ENCODE data around the gene EEFSEC. TPM values are rescaled to one million over a fixed set of nuclear protein-coding genes. Genes with fewer than 3 reads are reported as not detected.

The EEFSEC gene
- total and polyA plus RNA-seq, 2 of the 4 experiments (the other 2 are of a cell fraction): 4.5 to 9.3 TPM

DNA sequence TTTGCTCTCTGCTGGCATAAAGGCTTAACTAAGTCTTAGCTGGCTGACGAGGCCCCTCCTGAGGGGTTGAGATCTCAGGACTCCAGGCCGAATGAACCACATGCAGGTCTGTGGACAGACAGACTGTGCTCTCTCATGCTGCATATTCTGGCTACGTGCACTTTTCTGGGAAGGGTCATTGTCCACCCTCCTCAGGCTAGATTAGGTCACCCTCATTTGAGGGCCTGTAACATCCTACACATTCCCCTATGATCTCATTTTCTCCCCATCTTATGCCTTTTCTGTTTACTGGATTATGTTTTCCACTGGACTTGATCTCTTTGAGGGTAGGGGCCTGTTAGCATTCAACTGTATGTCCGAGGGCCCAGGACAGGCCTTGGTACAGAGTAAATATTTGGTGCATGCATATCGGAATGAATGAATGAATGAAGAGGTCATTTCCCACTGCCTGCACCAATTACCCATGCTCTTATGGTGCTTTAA, 13.7 kb downstream of the EEFSEC start:
- Histone ChIP-seq H3K9me1 (ENCODE audit: insufficient read depth, low read length) (0 out of 2 replicates have a peak, but pooled peaks cover 2% of the 10 kb centered on the region), H2AFZ (replicated peaks; ENCODE audit: low read length, poor library complexity) (no peak overlapping the region), H3K9ac (ENCODE audit: low read depth, low read length) (no peak overlapping the region), H3K14ac (replicated peaks; ENCODE audit: low read depth, low read length) (no peak overlapping the region), H3K79me1 (ENCODE audit: low read depth in 1 of 2, low read length in 2 of 2) (peaks cover 3 to 19% of the 10 kb centered on the region in 2 experiments; a peak in 3 of 4 replicates), H3K9me3 (ENCODE audit: control insufficient read depth, insufficient read depth, low read length) (no peaks in the 10 kb centered on the region), H3K23ac (ENCODE audit: low read depth, low read length) (no peak overlapping the region), H2BK20ac (ENCODE audit: low read depth, low read length) (no peak overlapping the region), H4K5ac (ENCODE audit: low read depth, low read length) (no peak overlapping the region), H4K8ac (ENCODE audit: low read depth in 2 of 2, low read length in 2 of 2) (no peak overlapping the region), H3K27me3 (ENCODE audit: control insufficient read depth, insufficient read depth, low read length) (no peaks in the 10 kb centered on the region), H3K4ac (ENCODE audit: low read depth, low read length) (no peak overlapping the region), H3K18ac (ENCODE audit: low read depth, low read length) (no peak overlapping the region), H2BK5ac (ENCODE audit: low read depth, low read length, poor library complexity, severe bottlenecking) (no peak overlapping the region), H2AK5ac (ENCODE audit: low read depth, low read length) (no peak overlapping the region), H3K4me1 (ENCODE audit: control insufficient read depth, insufficient read depth, low read length) (peaks cover 2% of the 10 kb centered on the region; the same call in 1 of the 2 replicates), H3K27ac (ENCODE audit: insufficient read depth, low read length) (no peak overlapping the region), H4K20me1 (ENCODE audit: insufficient read depth, low read length) (no peaks in the 10 kb centered on the region; the same call in 1 of the 2 replicates), H4K91ac (ENCODE audit: insufficient read depth, low read depth, low read length) (no peak overlapping the region), H2BK120ac (ENCODE audit: low read depth, low read length) (no peak overlapping the region), H2AK9ac (replicated peaks; ENCODE audit: low read depth, low read length, poor library complexity) (no peak overlapping the region), H3K4me3 (ENCODE audit: insufficient read depth, low read depth, low read length) (no peak overlapping the region), H3K4me2 (ENCODE audit: low read depth, low read length) (no peak overlapping the region), H3K36me3 (ENCODE audit: control insufficient read depth, insufficient read depth, low read length) (no peaks in the 10 kb centered on the region), H2BK15ac (ENCODE audit: low read depth, low read length) (no peak overlapping the region), H3K56ac (ENCODE audit: extremely low read depth, insufficient read depth, low read length) (no peak overlapping the region)
- intact Hi-C loops (cut with micrococcal nuclease) (no loop called here), in situ Hi-C loops (cut with MboI; ENCODE audit: low sequenced_read_pairs) (no loop called here), dilution Hi-C loops (cut with HindIII; ENCODE audit: low sequenced_read_pairs, unreplicated experiment) (no loop called here)
- TF ChIP-seq POLR2A (IDR thresholded peaks at IDR 0.05; ENCODE audit: low read depth, low read length): no peak
- TF ChIP-seq MAFK (IDR thresholded peaks at IDR 0.05; ENCODE audit: low read depth, low read length): no peak
- TF ChIP-seq SMC3 (IDR thresholded peaks at IDR 0.05; ENCODE audit: low read depth, low read length): no peak
- no peak for TF ChIP-seq RCOR1 (IDR thresholded peaks at IDR 0.05; ENCODE audit: insufficient replicate concordance, low read length)
- TF ChIP-seq MAZ (IDR thresholded peaks at IDR 0.05; ENCODE audit: borderline replicate concordance, low read depth, low read length): no peak
- TF ChIP-seq CEBPB (IDR thresholded peaks at IDR 0.05; ENCODE audit: low read depth, low read length): no peak
- DNase-seq (no peak), ATAC-seq (ENCODE audit: low read depth) (no peak)
- CTCF ChIA-PET: interaction anchor here (0.9 kb wide), 1 partner anchor 330 kb away, joined by 3 read pairs; no protein-coding TSS in a partner anchor
- POLR2A ChIA-PET (ENCODE audit: unreplicated experiment): no interaction called here
- BruUV-seq (replicated peaks): no TSS peak
- 100% methylated on average over 2 of the region's 5 CpGs; no CpG with 5 or more reads in 1 of the 2 experiments for WGBS, 2 experiments (ENCODE audit: extremely low coverage in 2 of 2, insufficient read length in 1 of 2)
